PC-9 (cell line): ENCODE data around the gene APEH. TPM values are rescaled to one million over a fixed set of nuclear protein-coding genes. Genes with fewer than 3 reads are reported as not detected.

Experiments
- BruUV-seq: library from RNA; stranded (reverse); fragments of 400-500 nt; replicated peaks from 2 replicates; lab custom pipeline; 2021; lab: Mats Ljungman, UMichigan
- CTCF ChIA-PET: fragments of 300-600 bp; sonication (Branson Sonifier 250); formaldehyde crosslinking; loops from one replicate; lab custom pipeline; 2022; ENCODE audit warnings: antibody characterized with exemption; lab: Charles Lee
- POLR2A ChIA-PET: fragments of 300-600 bp; sonication (Branson Sonifier 250); formaldehyde crosslinking; loops from one replicate; lab custom pipeline; 2022; ENCODE audit warnings: antibody characterized with exemption; ENCODE audit not compliant: unreplicated experiment; lab: Charles Lee
- DNase-seq, 2 experiments: peaks; one replicate each; pipeline versions ENCODE4 v3.0.0 to v3.0.0-alpha.2; 2015 to 2022; ENCODE audit warnings: mixed read lengths in 1 of 2
- H2AFZ ChIP-seq: fragments of 200-600 bp; sonication (generic); 2 replicates; pipeline ENCODE4 v1.8.1; 2017; ENCODE audit warnings: antibody characterized with exemption
- H3F3A ChIP-seq: fragments of 200-600 bp; sonication (generic); 2 replicates; pipeline ENCODE4 v1.8.1; 2017; ENCODE audit warnings: antibody characterized with exemption, mild to moderate bottlenecking, low read depth; ENCODE audit not compliant: insufficient read depth
- H3K27ac ChIP-seq: fragments of 200-600 bp; sonication (generic); 2 replicates; pipeline ENCODE4 v1.6.1; 2016; ENCODE audit warnings: mixed run types
- H3K27me3 ChIP-seq: fragments of 200-600 bp; sonication (generic); 2 replicates; pipeline ENCODE4 v1.6.1; 2016; ENCODE audit warnings: low read depth, mixed run types; ENCODE audit not compliant: insufficient read depth
- H3K36me3 ChIP-seq: fragments of 200-600 bp; sonication (generic); 2 replicates; pipeline ENCODE4 v1.6.1; 2016; ENCODE audit warnings: low read depth, mixed run types
- H3K4me1 ChIP-seq: fragments of 200-600 bp; sonication (generic); replicated peaks from 2 replicates; pipeline ENCODE4 v1.6.1; 2016; ENCODE audit warnings: mixed run types; ENCODE audit not compliant: insufficient read depth
- H3K4me2 ChIP-seq: fragments of 200-600 bp; sonication (generic); 2 replicates; pipeline ENCODE4 v1.6.1; 2017; ENCODE audit warnings: mixed run types
- H3K4me3 ChIP-seq: fragments of 200-600 bp; sonication (generic); 2 replicates; pipeline ENCODE4 v1.6.1; 2016; ENCODE audit warnings: mixed run types
- H3K79me2 ChIP-seq: fragments of 200-600 bp; sonication (generic); 2 replicates; pipeline ENCODE4 v1.6.1; 2017; ENCODE audit warnings: low read depth, mixed run types
- H3K9me2 ChIP-seq: fragments of 200-600 bp; sonication (generic); 2 replicates; pipeline ENCODE4 v1.8.1; 2017; ENCODE audit warnings: mild to moderate bottlenecking; ENCODE audit not compliant: insufficient read depth
- H3K9me3 ChIP-seq: fragments of 200-600 bp; sonication (generic); 2 replicates; pipeline ENCODE4 v1.8.1; 2016; ENCODE audit warnings: low read depth; ENCODE audit not compliant: insufficient read depth
- H4K20me1 ChIP-seq: fragments of 200-600 bp; sonication (generic); 2 replicates; pipeline ENCODE4 v1.8.1; 2017; ENCODE audit not compliant: insufficient read depth
- EZH2 ChIP-seq: fragments of 200-600 bp; sonication (generic); IDR thresholded peaks from 2 replicates; pipeline ENCODE4 v1.8.0; 2017; ENCODE audit warnings: antibody characterized with exemption, low read depth
- intact Hi-C: fragments of 100-400 bp; cut with micrococcal nuclease; formaldehyde crosslinking; loops from one replicate; pipeline ENCODE4 v1.10.0; 2022; ENCODE audit not compliant: unreplicated experiment
- total RNA-seq: library from RNA; stranded (reverse); gene quantifications from 2 replicates; pipeline ENCODE4 v1.2.3, GENCODE V29; 2021
- TF ChIP-seq, protein P1 (sequence below): fragments of 200-600 bp; sonication (generic); conservative IDR thresholded peaks from 2 replicates; pipeline ENCODE4 v1.6.1; 2017; ENCODE audit warnings: mixed run types, antibody characterized with exemption, mild to moderate bottlenecking, moderate library complexity

APEH gene
- total RNA-seq, 1 experiment from 2014 or later: 131 TPM

- no peak for DNase-seq
- no peaks in the 10 kb centered on the region for H4K20me1 ChIP-seq
- no peak within 1 kb of the TSS for H3K4me3 ChIP-seq
- no peaks in the 10 kb centered on the region for H3K27me3 ChIP-seq
- no peak within 1 kb of the TSS for H3K27ac ChIP-seq
- no peaks in the 10 kb centered on the region for H3K36me3 ChIP-seq
- no peaks in the 10 kb centered on the region for H3K9me3 ChIP-seq
- TF ChIP-seq, protein P1, sequence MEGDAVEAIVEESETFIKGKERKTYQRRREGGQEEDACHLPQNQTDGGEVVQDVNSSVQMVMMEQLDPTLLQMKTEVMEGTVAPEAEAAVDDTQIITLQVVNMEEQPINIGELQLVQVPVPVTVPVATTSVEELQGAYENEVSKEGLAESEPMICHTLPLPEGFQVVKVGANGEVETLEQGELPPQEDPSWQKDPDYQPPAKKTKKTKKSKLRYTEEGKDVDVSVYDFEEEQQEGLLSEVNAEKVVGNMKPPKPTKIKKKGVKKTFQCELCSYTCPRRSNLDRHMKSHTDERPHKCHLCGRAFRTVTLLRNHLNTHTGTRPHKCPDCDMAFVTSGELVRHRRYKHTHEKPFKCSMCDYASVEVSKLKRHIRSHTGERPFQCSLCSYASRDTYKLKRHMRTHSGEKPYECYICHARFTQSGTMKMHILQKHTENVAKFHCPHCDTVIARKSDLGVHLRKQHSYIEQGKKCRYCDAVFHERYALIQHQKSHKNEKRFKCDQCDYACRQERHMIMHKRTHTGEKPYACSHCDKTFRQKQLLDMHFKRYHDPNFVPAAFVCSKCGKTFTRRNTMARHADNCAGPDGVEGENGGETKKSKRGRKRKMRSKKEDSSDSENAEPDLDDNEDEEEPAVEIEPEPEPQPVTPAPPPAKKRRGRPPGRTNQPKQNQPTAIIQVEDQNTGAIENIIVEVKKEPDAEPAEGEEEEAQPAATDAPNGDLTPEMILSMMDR: no peak
- no peak for TF ChIP-seq EZH2
- intact Hi-C loops: loop anchor here (10.0 kb wide), 1 partner anchor 385 kb away; no protein-coding TSS in a partner anchor
- peaks cover 2% of the 10 kb centered on the region; the same call in 1 of the 2 replicates for H3F3A ChIP-seq
- no peak within 1 kb of the TSS for H3K4me2 ChIP-seq
- H3K79me2 ChIP-seq: peaks cover 9% of the 10 kb centered on the region
- ChIA-PET CTCF (no interaction called here), POLR2A (no interaction called here)
- H3K9me2 ChIP-seq: no peaks in the 10 kb centered on the region
- H2AFZ ChIP-seq: no peak within 1 kb of the TSS
- peaks cover 7% of the 10 kb centered on the region; the same call in 1 of the 2 replicates for H3K4me1 ChIP-seq
- no TSS peak for BruUV-seq
Measured at GRCh38 chr3:49719214-49719884, 45.2 kb downstream of the APEH start, which contains the start of gene AMIGO3. TSS of gene AMIGO3 (minus strand) at chr3:49719684. CDS start at chr3:49719465, 219 bp downstream.

- Histone ChIP-seq H3K4me3 (no peak overlapping the region), H2AFZ (no peak overlapping the region), H4K20me1 (no peaks in the 10 kb centered on the region), H3F3A (peaks cover 15% of the 10 kb centered on the region; the same call in 1 of the 2 replicates), H3K79me2 (peaks cover 9% of the 10 kb centered on the region), H3K27ac (no peak overlapping the region), H3K9me3 (no peaks in the 10 kb centered on the region), H3K4me1 (peaks cover 13% of the 10 kb centered on the region; the same call in 1 of the 2 replicates), H3K9me2 (no peaks in the 10 kb centered on the region), H3K27me3 (no peaks in the 10 kb centered on the region), H3K36me3 (no peaks in the 10 kb centered on the region), H3K4me2 (no peak overlapping the region)
- TF ChIP-seq, protein P1: no peak
- no peak for TF ChIP-seq EZH2
- POLR2A ChIA-PET: no interaction called here
- intact Hi-C loops: loop anchor here (5.0 kb wide), 1 partner anchor 81 kb away; the partner anchor contains the start of gene INKA1
- CTCF ChIA-PET: no interaction called here
- no peak for DNase-seq
- no TSS peak for BruUV-seq
Measured at GRCh38 chr3:49720855-49721595, 46.9 kb downstream of the APEH start.

- Histone ChIP-seq H3K27me3 (no peaks in the 10 kb centered on the region), H2AFZ (no peak overlapping the region), H3K79me2 (peaks cover 9% of the 10 kb centered on the region), H3K4me3 (no peak overlapping the region), H3K36me3 (no peaks in the 10 kb centered on the region), H4K20me1 (no peaks in the 10 kb centered on the region), H3K4me2 (no peak overlapping the region), H3K9me2 (no peaks in the 10 kb centered on the region), H3F3A (peaks cover 15% of the 10 kb centered on the region; the same call in 1 of the 2 replicates), H3K9me3 (no peaks in the 10 kb centered on the region), H3K4me1 (peaks cover 13% of the 10 kb centered on the region; the same call in 1 of the 2 replicates), H3K27ac (no peak overlapping the region)
- ChIA-PET CTCF (no interaction called here), POLR2A (no interaction called here)
- TF ChIP-seq, protein P1: no peak
- TF ChIP-seq EZH2: no peak
- DNase-seq: no peak
- BruUV-seq: no TSS peak
- intact Hi-C loops: loop anchor here (5.0 kb wide), 1 partner anchor 81 kb away; the partner anchor contains the start of gene INKA1
Measured at GRCh38 chr3:49721596-49721895, 47.4 kb downstream of the APEH start.
